Astrocyte of the spinal cord (primary cell): Measurements from ENCODE around the gene MR1.

Experiments used
- DNase-seq: peaks from one replicate; pipeline ENCODE4 v3.0.0; 2011; ENCODE audit warnings: low read depth, low spot score
- H3K4me3 ChIP-seq: 2 replicates; pipeline ENCODE4 v1.5.1; 2011; ENCODE audit warnings: low read depth, mild to moderate bottlenecking, low read length, moderate library complexity
- CTCF ChIP-seq: IDR thresholded peaks from 2 replicates; pipeline ENCODE4 v1.5.1; 2012; ENCODE audit warnings: low read depth, mild to moderate bottlenecking, low read length, inconsistent platforms
- in situ Hi-C: cut with HindIII; loops from 2 replicates; pipeline ENCODE4 v1.10.0; 2017; ENCODE audit warnings: low sequenced_read_pairs

MR1 gene

GRCh38 chr1:181106479-181106878, 72.7 kb downstream of the MR1 start:
- H3K4me3 ChIP-seq = no peak overlapping the region
- DNase-seq = no peak
- no peak for TF ChIP-seq CTCF
- in situ Hi-C loops = no loop called here

DNA sequence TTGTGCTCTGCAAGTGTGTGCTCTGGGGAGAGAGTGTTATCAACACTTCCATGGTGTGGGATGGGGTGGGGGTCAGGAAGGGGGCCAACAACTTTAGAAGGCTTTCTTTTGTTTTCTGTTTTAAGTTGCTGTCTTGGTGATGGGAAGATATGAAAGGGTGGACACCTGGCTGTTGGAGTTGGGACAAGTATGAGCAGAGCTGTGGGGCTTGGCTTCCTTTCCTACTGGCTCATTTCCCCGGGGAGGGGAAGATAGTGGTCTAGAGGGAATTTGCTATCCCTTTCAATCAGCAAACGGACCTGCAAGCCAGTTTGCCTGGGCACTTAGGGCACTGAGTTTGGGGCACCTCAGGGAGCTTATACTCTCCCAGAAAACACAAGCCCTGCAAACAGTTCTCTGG, 73.9 kb downstream of the MR1 start:
- no peak overlapping the region for H3K4me3 ChIP-seq
- no peak for TF ChIP-seq CTCF
- DNase-seq = no peak
- in situ Hi-C loops = no loop called here

GRCh38 chr1:181108304-181108867, 74.6 kb downstream of the MR1 start:
- in situ Hi-C loops = no loop called here
- no peak overlapping the region for H3K4me3 ChIP-seq
- no peak for DNase-seq
- TF ChIP-seq CTCF = no peak

DNA sequence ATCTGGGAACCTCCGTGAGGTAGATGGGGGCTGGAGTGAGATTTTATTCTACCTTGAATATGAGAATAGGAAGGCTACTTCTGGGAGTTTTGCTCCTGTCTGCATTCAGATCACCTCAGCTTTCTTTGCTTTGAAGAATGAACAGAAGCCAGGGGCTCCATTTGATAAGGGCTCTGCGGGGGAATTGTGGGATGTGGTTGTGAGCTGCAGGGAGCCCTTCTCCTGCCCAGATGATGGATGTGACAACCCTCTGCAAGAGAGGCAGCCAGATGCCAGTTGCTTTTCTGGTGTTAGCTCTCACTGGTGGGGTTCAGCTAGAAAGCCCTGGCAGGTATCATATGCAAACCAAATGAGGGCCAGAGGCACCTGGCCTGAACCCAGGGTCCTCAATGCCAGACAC, 76.2 kb downstream of the MR1 start:
- DNase-seq = no peak
- no peak overlapping the region for H3K4me3 ChIP-seq
- TF ChIP-seq CTCF = no peak
- in situ Hi-C loops = no loop called here
